ENCODE data around the gene PRICKLE1.

DNA sequence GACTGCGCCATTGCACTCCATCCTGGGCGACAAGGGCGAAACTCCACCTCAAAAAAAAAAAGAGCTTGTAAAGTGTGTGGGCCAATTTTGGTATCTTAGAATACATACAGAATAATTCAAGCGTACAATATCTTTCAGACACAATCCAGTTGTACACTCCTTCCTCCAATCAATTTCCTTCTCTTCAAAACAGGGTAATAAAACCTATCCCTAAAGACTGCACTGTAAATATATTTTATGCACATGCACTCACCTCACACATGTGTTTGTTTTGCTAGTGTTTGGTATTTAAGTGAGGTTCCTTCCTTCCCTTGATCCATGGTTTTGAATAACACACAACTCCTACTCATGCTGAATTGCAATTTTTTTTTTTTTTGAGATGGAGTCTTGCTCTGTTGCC lies 125.9 kb downstream of the PRICKLE1 start:
- TF ChIP-seq, protein P1, sequence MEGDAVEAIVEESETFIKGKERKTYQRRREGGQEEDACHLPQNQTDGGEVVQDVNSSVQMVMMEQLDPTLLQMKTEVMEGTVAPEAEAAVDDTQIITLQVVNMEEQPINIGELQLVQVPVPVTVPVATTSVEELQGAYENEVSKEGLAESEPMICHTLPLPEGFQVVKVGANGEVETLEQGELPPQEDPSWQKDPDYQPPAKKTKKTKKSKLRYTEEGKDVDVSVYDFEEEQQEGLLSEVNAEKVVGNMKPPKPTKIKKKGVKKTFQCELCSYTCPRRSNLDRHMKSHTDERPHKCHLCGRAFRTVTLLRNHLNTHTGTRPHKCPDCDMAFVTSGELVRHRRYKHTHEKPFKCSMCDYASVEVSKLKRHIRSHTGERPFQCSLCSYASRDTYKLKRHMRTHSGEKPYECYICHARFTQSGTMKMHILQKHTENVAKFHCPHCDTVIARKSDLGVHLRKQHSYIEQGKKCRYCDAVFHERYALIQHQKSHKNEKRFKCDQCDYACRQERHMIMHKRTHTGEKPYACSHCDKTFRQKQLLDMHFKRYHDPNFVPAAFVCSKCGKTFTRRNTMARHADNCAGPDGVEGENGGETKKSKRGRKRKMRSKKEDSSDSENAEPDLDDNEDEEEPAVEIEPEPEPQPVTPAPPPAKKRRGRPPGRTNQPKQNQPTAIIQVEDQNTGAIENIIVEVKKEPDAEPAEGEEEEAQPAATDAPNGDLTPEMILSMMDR (IDR thresholded peaks at IDR 0.05; ENCODE audit: low read depth, low read length): no peak
- TF ChIP-seq, protein P2, sequence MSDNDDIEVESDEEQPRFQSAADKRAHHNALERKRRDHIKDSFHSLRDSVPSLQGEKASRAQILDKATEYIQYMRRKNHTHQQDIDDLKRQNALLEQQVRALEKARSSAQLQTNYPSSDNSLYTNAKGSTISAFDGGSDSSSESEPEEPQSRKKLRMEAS (IDR thresholded peaks at IDR 0.05; ENCODE audit: low read depth, low read length): no peak

All from NB4 (cell line).